IPS DF 19.7 (cell line): Measurements from ENCODE around the gene DENND1A.
"Not testable (repeated sequence)": the region's sequence is repeated elsewhere in the genome, so short reads cannot be mapped to it uniquely, and the experiment has no call there.

Experiments used
- DNase-seq: peaks from one replicate; pipeline ENCODE4 v3.0.0-alpha.2; 2013; ENCODE audit warnings: low read depth, low spot score

Gene DENND1A

GRCh38 chr9:123929870-123930831, at the start of gene DENND1A:
Gene DENND1A, minus strand, starts transcription at chr9:123930126. Its CDS starts 221 bp downstream, at chr9:123929905.
- DNase-seq = peak; percentile 38

DNA sequence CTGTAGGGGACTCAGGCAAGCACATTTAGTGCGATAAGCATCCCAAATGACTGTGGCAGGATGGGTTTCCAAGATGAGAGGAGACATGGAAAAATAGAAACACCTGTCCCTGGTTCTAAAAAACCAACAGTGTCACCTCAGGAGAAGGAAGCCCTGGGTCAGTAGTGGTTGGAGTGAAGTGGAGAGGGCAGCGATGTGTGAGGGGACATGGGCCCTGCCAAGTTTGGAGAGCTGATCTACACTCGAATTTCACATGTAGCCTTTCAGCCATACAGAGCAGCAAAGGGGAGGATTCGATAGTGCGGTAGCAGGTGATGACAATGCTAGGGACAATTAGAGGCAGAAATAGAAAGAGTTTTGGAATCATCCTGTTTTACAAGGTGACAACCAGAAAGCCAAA, 49.1 kb upstream of the DENND1A start:
- no peak for DNase-seq

GRCh38 chr9:123976579-123976978, 46.7 kb upstream of the DENND1A start:
- not testable (repeated sequence) for DNase-seq

DNA sequence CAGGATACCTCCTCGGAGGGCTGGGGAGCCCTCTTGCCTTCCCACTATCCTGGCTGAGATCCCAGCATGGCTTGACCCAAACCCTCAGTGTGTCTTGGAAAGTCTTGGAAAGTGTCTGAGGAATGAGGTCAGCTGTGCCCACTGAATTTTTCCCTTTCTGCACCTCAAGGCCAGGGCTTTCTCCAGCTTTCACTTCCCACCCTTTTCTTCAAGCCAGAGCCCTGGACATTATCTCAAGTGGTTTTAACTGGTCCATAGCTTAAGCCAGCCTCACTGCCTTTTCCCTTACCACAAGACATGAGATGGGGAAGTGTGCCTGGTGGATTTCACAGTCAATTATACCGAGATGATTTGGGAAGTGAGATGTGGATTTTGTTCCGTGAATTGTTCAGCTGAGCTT, 45.9 kb upstream of the DENND1A start:
- DNase-seq = no peak

DNA sequence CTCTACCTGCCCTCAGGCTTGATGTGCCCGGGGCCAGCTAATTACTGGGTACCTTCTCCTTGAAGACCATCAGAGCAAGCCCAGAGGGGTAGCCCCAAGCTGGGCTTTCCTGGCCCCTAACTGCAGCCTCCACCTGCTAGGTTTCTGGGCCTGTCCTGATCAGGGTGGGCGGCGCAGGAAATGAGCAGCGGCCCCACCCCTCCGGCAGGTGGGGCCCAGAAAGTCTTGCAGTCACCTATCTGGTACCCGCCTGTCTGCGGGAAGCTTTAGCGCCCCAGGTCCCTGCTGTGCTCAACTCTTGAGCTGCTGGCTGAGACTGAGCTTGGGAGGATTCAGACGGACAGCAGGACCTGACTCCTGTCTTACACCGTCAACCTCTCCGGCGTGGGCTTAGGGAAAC, 44.5 kb upstream of the DENND1A start:
- DNase-seq = no peak

DNA sequence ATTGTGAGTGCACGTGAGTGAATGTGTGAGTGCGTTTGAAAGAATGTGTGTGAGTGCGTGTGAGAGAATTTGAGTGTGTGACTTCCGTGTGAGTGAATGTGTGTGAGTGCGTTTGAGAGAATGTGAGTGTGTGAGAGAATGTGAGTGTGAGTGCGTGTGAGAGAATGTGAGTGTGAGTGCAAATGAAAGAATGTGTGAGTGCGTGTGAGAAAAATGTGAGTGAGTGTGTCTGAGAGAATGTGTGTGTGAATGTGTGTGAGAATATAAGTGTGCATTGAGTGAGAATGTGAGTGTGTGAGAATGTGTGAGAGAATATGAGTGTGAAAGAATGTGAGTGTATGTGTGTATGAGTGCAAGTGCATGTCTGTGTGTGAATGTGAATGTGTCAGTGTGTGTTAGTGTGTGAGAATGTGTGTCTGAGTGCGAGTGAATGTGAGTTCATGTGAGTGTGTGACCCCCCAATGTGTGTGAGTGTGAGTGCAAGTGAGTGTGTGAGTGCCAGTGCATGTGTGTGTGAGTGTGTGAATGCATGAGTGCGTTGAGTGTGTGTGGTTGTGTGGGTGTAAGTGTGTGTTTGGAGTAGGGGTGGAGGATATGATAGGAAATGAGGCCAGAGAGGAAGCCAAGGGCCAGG, 43.8 kb upstream of the DENND1A start:
- no peak for DNase-seq

- no peak for DNase-seq
Measured at GRCh38 chr9:123972618-123973017, 42.7 kb upstream of the DENND1A start.

GRCh38 chr9:123967323-123967722, 37.4 kb upstream of the DENND1A start:
- DNase-seq = no peak

GRCh38 chr9:123965801-123966686, 36.1 kb upstream of the DENND1A start:
- no peak for DNase-seq

DNA sequence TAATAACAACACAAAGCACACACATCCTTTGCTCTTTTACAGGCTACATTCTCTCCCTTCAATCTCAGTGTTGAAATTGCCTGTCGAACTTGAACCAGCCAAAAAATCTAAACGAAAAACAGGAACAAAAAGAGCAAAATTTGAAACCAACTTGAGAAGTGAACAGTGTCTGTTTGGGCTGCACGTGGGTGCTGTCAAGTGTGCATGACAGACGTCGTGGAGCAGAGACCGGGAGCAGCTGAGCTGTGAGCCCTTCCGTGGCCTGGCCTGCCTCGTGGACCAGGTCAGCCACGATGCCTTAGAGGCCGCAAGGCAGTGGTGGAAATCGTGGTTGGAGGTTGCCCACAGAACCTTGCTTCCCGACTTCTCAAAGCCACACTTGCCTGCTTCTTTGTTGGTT, 34.8 kb upstream of the DENND1A start:
- no peak for DNase-seq

GRCh38 chr9:123960965-123961364, 31.0 kb upstream of the DENND1A start:
- no peak for DNase-seq

GRCh38 chr9:123960366-123960765, 30.4 kb upstream of the DENND1A start:
- no peak for DNase-seq

- no peak for DNase-seq
Measured at GRCh38 chr9:123959787-123960186, 29.9 kb upstream of the DENND1A start.

DNA sequence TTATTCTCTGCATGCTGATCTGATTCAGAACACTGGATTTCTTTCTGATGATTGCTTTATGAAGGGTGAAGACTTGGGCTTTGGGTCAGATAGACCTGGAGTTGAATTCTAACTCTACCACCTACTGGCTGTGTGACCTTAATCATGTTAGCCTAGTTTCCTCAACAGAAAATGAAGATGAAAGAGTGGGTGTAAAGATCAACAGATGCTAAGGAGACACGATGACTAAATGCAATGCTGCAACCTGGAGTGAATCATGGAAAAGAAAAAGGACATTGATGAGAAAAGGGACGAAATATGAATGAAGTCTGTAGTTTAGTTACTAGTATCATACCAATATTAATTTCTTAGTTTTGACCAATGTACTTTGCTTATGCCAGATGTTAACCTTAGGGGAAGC, 27.8 kb upstream of the DENND1A start:
- DNase-seq = no peak

- DNase-seq = no peak
Measured at GRCh38 chr9:123957168-123957721, 27.3 kb upstream of the DENND1A start.

DNA sequence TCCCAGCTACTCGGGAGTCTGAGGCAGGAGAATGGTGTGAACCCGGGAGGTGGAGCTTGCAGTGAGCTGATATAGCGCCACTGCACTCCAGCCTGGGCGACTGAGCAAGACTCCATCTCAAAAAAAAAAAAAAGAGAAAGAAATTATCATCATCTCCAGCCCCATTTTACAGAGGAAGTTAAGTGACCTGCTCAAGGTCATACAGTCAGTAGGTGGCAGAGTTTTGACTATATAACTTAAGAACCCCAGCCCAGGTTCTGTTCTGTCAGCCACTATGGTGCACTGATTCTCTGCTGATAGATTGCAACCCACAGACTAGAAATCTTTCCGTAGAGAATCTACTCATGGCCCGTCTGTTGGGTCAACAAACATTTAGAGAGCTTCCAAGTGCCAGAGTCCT, 25.7 kb upstream of the DENND1A start:
- no peak for DNase-seq

GRCh38 chr9:123954518-123955280, 24.8 kb upstream of the DENND1A start:
- DNase-seq = peak; percentile 52

- no peak for DNase-seq
Measured at GRCh38 chr9:123952641-123953495, 22.9 kb upstream of the DENND1A start.

DNA sequence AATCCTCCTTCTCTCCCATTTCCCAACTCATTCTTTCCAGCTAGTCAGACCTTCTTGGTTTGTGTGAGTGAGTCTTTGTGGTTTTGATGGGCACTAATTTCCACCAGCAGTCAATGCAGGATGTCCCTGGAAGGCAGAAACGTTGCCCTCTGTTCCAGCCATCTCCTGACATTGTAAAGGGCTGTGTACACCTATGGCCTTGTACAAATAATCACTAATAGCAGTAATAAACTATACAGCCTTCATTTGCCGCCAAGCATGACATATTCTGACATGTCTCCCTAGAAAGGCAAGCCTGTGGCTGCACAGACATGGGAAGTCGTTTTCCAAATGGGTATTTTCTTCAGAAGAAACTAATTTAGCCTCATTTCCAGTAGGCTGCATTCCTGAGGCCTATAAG, 18.4 kb upstream of the DENND1A start:
- no peak for DNase-seq

- DNase-seq = no peak
Measured at GRCh38 chr9:123947326-123947725, 17.4 kb upstream of the DENND1A start.
